ENCODE results near the gene CCDC97. TPM values are rescaled to one million over a fixed set of nuclear protein-coding genes. Genes with fewer than 3 reads are reported as not detected.
"Not testable (repeated sequence)": the region's sequence is repeated elsewhere in the genome, so short reads cannot be mapped to it uniquely, and the experiment has no call there.

Gene CCDC97
- total RNA-seq, 1 experiment from 2014 or later = 16.3 TPM

- DNase-seq (ENCODE audit: low read depth) = peak; percentile 69
- in situ Hi-C loops (cut with HindIII; ENCODE audit: low pct_unique_long_range_greater_than_20kb, low sequenced_read_pairs) = no loop called here
Observed at GRCh38 chr19:41352609-41353465, 42.9 kb downstream of the CCDC97 start.

- peak; percentile 94 for DNase-seq (ENCODE audit: low read depth)
- in situ Hi-C loops (cut with HindIII; ENCODE audit: low pct_unique_long_range_greater_than_20kb, low sequenced_read_pairs) = no loop called here
Observed at GRCh38 chr19:41353466-41354342, 43.7 kb downstream of the CCDC97 start, which contains the start of gene TGFB1. TSS of gene TGFB1 (minus strand) at chr19:41353922. CDS start at chr19:41353044, 878 bp downstream.

DNA sequence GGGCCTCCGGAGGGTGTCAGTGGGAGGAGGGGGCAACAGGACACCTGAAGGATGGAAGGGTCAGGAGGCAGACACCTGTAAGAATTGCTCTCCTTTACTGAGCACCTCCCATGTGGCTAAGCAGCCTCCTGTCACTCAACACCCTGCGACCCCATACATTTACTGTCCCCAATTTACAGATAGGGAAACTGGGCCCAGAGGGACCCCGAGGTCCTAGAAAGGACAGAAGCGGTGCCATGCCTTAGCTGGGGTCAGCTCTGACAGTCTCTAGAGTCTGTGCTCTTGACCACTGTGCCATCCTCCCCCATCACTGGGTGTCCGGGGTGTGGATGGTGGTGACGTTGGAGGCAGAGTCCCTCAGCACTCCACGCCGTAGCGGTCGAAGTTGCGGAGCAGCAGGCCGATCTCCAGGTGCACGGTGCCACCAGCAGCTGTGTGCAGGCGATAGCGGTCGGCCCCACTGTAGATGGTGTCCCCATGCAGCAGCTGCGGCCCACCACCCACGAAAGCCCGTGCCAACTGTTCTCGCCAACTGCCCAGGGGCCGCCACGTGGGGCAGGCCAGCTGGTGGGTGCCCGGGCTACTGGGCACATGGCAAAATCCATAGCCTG lies 44.5 kb downstream of the CCDC97 start:
- in situ Hi-C loops (cut with HindIII; ENCODE audit: low pct_unique_long_range_greater_than_20kb, low sequenced_read_pairs) = no loop called here
- DNase-seq (ENCODE audit: low read depth) = no peak

DNA sequence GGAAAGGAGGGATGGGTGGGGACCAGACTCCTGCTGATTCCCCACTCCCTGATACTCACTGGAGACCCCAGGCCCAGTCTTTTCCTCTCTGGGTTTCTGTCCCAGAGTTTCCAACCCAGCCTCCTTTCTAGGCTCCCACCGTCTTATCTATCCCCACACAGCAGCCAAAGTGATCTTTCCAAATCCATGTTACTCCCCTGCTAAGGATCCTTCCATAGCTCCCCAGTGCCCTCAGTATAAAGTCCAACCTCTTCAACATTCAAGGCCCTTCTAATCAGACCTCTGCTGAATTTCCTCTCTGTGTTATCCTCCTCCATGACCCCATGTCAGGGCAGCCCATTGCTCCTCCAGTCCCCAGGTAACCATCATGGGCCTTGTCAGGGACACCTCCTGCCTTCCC lies 45.1 kb downstream of the CCDC97 start:
- in situ Hi-C loops (cut with HindIII; ENCODE audit: low pct_unique_long_range_greater_than_20kb, low sequenced_read_pairs) = no loop called here
- no peak for DNase-seq (ENCODE audit: low read depth)

- in situ Hi-C loops (cut with HindIII; ENCODE audit: low pct_unique_long_range_greater_than_20kb, low sequenced_read_pairs) = no loop called here
- DNase-seq (ENCODE audit: low read depth) = no peak
Observed at GRCh38 chr19:41355802-41356201, 45.8 kb downstream of the CCDC97 start.

DNA sequence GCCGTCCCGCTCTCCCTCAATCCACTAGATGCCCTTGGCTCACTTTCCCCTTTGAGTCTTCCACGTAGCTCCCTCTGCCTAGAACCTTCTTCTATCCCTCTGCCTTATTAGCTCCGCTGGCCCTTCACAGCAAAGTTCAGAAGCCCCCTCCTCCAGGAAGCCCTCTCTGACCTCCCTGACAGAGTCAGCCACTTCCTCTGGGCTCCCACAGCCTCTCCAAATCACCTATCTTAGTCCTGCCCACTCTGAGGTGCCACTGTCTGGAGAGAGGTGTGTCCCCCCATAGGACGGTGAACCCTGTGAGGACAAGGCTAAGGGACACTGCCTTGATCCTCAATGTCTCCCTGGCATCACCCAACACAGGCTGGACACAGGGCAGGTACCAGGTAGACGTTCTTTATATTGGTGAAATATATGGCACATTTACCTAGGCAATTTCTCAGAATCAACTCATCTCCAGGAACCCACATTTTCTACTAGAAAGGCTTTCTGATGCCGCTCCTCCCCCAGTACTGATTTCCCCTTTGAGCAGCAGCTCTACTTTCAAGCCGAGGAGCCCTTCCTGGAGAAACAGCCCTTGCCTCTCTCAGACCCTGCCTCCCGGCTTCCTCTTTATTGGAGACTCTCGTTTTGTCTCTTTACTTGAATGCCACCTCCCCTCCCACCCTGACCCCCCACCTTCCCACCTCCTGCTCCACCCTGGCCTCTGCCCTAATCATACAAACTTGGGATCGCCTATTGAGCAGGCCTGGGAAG lies 47.2 kb downstream of the CCDC97 start:
- DNase-seq (ENCODE audit: low read depth) = no peak
- in situ Hi-C loops (cut with HindIII; ENCODE audit: low pct_unique_long_range_greater_than_20kb, low sequenced_read_pairs) = no loop called here

- in situ Hi-C loops (cut with HindIII; ENCODE audit: low pct_unique_long_range_greater_than_20kb, low sequenced_read_pairs) = no loop called here
- no peak for DNase-seq (ENCODE audit: low read depth)
Observed at GRCh38 chr19:41357746-41358145, 47.8 kb downstream of the CCDC97 start.

GRCh38 chr19:41359741-41360140 lies 49.8 kb downstream of the CCDC97 start:
- in situ Hi-C loops (cut with HindIII; ENCODE audit: low pct_unique_long_range_greater_than_20kb, low sequenced_read_pairs) = no loop called here
- no peak for DNase-seq (ENCODE audit: low read depth)

DNA sequence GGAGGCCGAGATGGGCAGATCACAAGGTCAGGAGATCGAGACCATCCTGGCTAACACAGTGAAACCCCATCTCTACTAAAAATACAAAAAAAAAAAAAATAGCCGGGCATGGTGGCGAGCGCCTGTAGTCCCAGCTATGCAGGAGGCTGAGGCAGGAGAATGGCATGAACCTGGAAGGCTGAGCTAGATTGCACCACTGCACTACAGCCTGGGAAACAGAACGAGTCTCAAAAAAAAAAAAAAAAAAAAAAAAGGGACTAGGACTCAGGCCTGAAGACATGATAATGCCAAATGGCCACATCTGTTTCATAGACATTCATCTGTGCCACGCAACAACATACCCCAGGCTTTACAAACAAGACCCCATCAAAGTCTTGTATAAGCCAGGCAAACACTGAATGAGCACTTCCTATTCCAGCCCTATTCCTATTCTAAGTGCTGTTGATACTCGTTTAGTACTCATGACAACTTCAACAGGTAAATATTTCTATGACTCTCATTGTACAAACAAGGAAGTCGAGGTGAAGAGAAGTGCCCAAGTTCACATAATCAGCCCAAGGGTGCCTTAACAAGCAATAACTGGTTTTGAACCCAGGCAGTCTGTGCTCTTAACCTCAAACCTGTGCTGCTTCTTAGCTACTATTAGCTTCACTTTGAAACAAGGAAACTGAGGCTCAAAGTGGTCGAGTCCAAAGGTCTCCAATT lies 52.3 kb downstream of the CCDC97 start:
- DNase-seq (ENCODE audit: low read depth) = no peak
- in situ Hi-C loops (cut with HindIII; ENCODE audit: low pct_unique_long_range_greater_than_20kb, low sequenced_read_pairs) = no loop called here

- no peak for DNase-seq (ENCODE audit: low read depth)
- in situ Hi-C loops (cut with HindIII; ENCODE audit: low pct_unique_long_range_greater_than_20kb, low sequenced_read_pairs) = no loop called here
Observed at GRCh38 chr19:41363371-41363752, 53.4 kb downstream of the CCDC97 start.

- in situ Hi-C loops (cut with HindIII; ENCODE audit: low pct_unique_long_range_greater_than_20kb, low sequenced_read_pairs) = no loop called here
- DNase-seq (ENCODE audit: low read depth) = peak; percentile 100
Observed at GRCh38 chr19:41363753-41364523, 54.0 kb downstream of the CCDC97 start, which contains the start of gene B9D2. TSS of gene B9D2 (minus strand) at chr19:41364149. CDS start at chr19:41363519, 630 bp downstream.

GRCh38 chr19:41364524-41365391 lies 54.8 kb downstream of the CCDC97 start:
- in situ Hi-C loops (cut with HindIII; ENCODE audit: low pct_unique_long_range_greater_than_20kb, low sequenced_read_pairs) = no loop called here
- no peak for DNase-seq (ENCODE audit: low read depth)

DNA sequence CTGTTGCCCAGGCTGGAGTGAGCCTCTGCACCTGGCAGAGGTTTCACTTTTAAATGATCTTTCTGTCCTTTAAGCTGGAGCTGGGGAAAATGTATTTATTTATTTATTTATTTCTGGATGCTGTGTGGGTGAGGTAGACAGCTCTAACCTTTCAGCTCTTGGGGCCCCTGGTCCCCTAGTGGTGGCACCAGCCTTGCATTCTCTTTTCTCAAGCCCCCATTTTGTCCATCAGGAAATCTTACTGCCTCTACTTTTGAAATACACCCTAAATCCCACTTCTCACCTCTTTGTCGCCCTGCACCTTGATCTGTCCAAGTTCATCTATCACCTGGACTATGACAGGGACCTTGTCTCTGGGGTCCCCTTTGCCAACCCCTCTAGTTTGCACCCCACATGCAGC lies 56.1 kb downstream of the CCDC97 start:
- in situ Hi-C loops (cut with HindIII; ENCODE audit: low pct_unique_long_range_greater_than_20kb, low sequenced_read_pairs) = no loop called here
- no peak for DNase-seq (ENCODE audit: low read depth)

DNA sequence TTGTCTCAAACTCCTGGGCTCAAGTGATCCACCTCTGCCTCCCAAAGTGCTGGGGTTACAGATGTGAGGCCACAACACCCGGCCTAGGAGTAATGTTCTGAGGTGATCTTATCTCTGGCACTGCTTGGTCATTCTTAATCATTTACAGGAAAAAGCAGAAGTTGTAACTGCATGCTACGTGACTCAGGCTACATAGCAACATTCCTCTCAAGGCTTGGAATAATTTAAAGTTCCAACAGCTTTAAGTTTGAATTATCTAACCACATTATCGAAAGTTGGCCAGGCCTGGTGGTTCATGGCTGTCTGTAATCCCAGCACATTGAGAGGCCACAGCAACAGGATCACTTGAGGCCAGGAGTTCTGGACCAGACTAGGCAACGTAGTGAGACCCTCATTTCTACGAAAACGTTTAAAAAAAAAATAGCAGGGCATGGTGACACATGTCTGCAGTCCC lies 57.9 kb downstream of the CCDC97 start:
- DNase-seq (ENCODE audit: low read depth) = peak; percentile 93
- in situ Hi-C loops (cut with HindIII; ENCODE audit: low pct_unique_long_range_greater_than_20kb, low sequenced_read_pairs) = no loop called here

DNA sequence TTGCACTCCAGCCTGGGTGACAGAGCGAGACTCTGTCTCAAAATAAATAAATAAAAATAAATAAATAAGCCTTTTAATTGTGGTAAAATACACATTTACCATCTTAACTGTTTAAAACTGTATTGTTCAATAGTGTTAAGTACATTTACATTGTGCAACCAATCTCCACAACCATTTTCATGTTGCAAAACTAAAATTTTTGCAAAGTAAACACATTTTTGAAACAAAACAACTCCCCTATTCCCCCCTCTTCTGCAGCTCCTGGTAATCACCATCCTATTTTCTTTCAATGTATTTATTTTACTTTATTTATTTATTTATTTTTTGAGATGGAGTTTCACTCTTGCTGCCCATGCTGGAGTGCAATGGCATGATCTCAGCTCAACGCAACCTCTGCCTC lies 59.8 kb downstream of the CCDC97 start:
- in situ Hi-C loops (cut with HindIII; ENCODE audit: low pct_unique_long_range_greater_than_20kb, low sequenced_read_pairs) = no loop called here

DNA sequence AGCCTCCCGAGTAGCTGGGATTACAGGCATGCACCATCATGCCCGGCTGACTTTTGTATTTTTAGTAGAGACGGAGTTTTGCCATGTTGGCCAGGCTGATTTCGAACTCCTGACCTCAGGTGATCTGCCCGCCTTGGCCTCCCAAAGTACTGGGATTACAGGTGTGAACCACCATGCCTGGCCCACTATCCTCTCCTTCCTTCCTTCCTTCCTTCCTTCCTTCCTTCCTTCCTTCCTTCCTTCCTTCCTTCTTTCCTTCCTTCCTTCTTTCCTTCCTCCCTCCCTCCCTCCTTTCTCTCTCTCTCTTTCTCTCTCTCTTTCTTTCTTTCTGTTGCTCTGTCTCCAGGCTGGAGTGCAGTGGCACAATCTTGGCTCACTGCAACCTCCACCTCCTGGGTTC lies 61.1 kb downstream of the CCDC97 start:
- in situ Hi-C loops (cut with HindIII; ENCODE audit: low pct_unique_long_range_greater_than_20kb, low sequenced_read_pairs); DNase-seq (ENCODE audit: low read depth): not testable (repeated sequence)

More for the DNA sequence above, 59.8 kb downstream of the CCDC97 start:
- no peak for DNase-seq (ENCODE audit: low read depth)
